Thyroid gland (tissue), 4 donors: ENCODE data around the gene NTN1.

Experiments
- POLR2A ChIP-seq, 2 donors: fragments of 450-650 bp; IDR thresholded peaks; one replicate each; pipeline ENCODE4 v1.6.1; 2017; ENCODE audit warnings: antibody characterized with exemption in 2 of 2, mild to moderate bottlenecking in 2 of 2, moderate library complexity in 1 of 2
- TF ChIP-seq, protein P1 (sequence below), 6 experiments: fragments of 200-600 bp in 3 of 6; fragments of 450-650 bp in 3 of 6; sonication (generic) in 3 of 6; IDR thresholded peaks; one replicate each; pipeline ENCODE4 v1.5.1; 2016 to 2019; ENCODE audit warnings: antibody characterized with exemption in 6 of 6, mild to moderate bottlenecking in 2 of 6, inconsistent platforms in 1 of 6, moderate library complexity in 1 of 6

DNA sequence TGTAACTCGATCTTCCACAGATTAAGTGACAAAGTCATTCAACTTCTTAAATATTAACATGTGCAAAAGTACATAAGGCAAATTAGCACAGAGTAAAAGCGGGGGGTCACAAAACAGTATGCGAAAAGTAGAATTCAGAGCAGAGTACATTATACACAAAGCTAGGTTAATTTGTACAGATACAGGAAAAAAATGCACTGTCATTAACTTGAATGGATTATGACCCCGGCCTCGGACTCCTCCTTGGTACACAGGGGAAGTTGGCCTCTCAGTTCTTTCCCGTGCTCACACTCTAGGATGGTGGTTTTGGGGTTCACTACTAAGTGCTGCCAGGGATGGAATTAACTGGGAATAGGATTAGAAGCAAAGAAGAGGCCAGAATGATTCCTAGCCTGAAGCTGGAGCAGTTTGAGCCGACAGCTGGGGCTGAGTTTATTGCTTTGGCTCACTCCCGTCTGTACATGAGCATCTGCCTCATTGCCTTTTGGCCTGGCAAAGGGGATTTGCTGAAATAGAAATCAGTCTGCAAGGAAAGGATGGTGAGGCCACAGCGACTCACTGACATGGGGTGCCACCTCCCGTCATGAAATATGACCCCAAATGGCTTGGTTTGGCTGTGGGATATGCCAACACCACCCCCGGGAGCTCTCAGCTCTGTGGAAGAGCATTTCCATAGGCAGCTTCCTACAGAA lies 23.6 kb downstream of the NTN1 start:
- TF ChIP-seq, protein P1, sequence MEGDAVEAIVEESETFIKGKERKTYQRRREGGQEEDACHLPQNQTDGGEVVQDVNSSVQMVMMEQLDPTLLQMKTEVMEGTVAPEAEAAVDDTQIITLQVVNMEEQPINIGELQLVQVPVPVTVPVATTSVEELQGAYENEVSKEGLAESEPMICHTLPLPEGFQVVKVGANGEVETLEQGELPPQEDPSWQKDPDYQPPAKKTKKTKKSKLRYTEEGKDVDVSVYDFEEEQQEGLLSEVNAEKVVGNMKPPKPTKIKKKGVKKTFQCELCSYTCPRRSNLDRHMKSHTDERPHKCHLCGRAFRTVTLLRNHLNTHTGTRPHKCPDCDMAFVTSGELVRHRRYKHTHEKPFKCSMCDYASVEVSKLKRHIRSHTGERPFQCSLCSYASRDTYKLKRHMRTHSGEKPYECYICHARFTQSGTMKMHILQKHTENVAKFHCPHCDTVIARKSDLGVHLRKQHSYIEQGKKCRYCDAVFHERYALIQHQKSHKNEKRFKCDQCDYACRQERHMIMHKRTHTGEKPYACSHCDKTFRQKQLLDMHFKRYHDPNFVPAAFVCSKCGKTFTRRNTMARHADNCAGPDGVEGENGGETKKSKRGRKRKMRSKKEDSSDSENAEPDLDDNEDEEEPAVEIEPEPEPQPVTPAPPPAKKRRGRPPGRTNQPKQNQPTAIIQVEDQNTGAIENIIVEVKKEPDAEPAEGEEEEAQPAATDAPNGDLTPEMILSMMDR (IDR thresholded peaks at IDR 0.05): no peak
- no peak for TF ChIP-seq POLR2A (IDR thresholded peaks at IDR 0.05)
